HCT116 (cell line): Measurements from ENCODE around the gene TOX2.

Experiments
- CEBPB ChIP-seq: IDR thresholded peaks from 2 replicates; pipeline ENCODE4 v1.6.1; 2012; ENCODE audit warnings: low read depth
- EGR1 ChIP-seq: IDR thresholded peaks from 2 replicates; pipeline ENCODE4 v1.6.1; 2012; ENCODE audit warnings: low read depth
- EZH2 ChIP-seq: fragments of 200-600 bp; sonication (generic); IDR thresholded peaks from 2 replicates; pipeline ENCODE4 v1.6.1; 2017; ENCODE audit warnings: antibody characterized with exemption, mixed run types
- JUND ChIP-seq: IDR thresholded peaks from 2 replicates; pipeline ENCODE4 v1.6.1; 2012
- POLR2AphosphoS5 ChIP-seq: IDR thresholded peaks from 2 replicates; pipeline ENCODE4 v1.6.1; 2011; ENCODE audit warnings: mild to moderate bottlenecking, low read depth, low read length, moderate library complexity
- TF ChIP-seq, protein P1 (sequence below), 3 experiments: fragments of 200-600 bp in 1 of 3; sonication (generic) in 1 of 3; IDR thresholded peaks in 2 of 3; conservative IDR thresholded peaks in 1 of 3; 2 replicates each; pipeline ENCODE4 v1.5.1; 2012 to 2017; ENCODE audit warnings: low read depth in 2 of 3, low read length in 2 of 3, antibody characterized with exemption in 1 of 3, borderline replicate concordance in 1 of 3, control low read depth in 1 of 3, mild to moderate bottlenecking in 1 of 3, mixed read lengths in 1 of 3, mixed run types in 1 of 3, moderate library complexity in 1 of 3; ENCODE audit not compliant: insufficient read depth in 1 of 3
- TF ChIP-seq, protein P2 (sequence below): IDR thresholded peaks from 2 replicates; pipeline ENCODE4 v1.6.1; 2011; ENCODE audit warnings: mild to moderate bottlenecking, low read length, moderate library complexity; ENCODE audit not compliant: insufficient replicate concordance; ENCODE audit errors: extremely low read depth
- TF ChIP-seq, protein P3 (sequence below): IDR thresholded peaks from 2 replicates; pipeline ENCODE4 v1.6.1; 2012; ENCODE audit warnings: low read depth
- TF ChIP-seq, protein P4 (sequence below): IDR thresholded peaks from 2 replicates; pipeline ENCODE4 v1.6.1; 2012

DNA sequence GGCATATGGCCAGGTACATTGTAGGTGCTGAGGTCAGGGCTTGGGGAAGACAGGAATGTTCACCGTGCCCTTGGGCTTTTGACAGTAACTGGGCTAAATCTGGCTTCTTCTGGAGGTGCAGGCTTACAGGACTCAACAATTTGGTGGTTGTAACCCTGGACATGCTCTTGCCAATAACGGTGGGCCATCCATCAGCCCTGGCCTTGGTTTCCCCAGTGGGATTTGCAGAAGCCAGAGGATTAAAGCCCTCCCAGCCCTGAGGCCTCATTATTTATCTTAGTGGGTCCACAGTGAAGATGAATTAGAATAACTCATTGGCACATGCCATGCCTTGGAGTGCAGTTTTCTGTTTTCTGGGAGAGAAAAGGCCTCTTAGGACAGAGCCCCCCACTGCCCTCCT, 44.0 kb downstream of the TOX2 start:
- TF ChIP-seq POLR2AphosphoS5, result no peak
- TF ChIP-seq, protein P1, sequence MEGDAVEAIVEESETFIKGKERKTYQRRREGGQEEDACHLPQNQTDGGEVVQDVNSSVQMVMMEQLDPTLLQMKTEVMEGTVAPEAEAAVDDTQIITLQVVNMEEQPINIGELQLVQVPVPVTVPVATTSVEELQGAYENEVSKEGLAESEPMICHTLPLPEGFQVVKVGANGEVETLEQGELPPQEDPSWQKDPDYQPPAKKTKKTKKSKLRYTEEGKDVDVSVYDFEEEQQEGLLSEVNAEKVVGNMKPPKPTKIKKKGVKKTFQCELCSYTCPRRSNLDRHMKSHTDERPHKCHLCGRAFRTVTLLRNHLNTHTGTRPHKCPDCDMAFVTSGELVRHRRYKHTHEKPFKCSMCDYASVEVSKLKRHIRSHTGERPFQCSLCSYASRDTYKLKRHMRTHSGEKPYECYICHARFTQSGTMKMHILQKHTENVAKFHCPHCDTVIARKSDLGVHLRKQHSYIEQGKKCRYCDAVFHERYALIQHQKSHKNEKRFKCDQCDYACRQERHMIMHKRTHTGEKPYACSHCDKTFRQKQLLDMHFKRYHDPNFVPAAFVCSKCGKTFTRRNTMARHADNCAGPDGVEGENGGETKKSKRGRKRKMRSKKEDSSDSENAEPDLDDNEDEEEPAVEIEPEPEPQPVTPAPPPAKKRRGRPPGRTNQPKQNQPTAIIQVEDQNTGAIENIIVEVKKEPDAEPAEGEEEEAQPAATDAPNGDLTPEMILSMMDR (IDR thresholded peaks at IDR 0.05 in 2 of 3, conservative IDR thresholded peaks at IDR 0.05 in 1 of 3; ENCODE audit: borderline replicate concordance in 1 of 3, insufficient read depth in 1 of 3, low read depth in 2 of 3, low read length in 2 of 3), result no peak
- no peak for TF ChIP-seq JUND
- TF ChIP-seq, protein P2, sequence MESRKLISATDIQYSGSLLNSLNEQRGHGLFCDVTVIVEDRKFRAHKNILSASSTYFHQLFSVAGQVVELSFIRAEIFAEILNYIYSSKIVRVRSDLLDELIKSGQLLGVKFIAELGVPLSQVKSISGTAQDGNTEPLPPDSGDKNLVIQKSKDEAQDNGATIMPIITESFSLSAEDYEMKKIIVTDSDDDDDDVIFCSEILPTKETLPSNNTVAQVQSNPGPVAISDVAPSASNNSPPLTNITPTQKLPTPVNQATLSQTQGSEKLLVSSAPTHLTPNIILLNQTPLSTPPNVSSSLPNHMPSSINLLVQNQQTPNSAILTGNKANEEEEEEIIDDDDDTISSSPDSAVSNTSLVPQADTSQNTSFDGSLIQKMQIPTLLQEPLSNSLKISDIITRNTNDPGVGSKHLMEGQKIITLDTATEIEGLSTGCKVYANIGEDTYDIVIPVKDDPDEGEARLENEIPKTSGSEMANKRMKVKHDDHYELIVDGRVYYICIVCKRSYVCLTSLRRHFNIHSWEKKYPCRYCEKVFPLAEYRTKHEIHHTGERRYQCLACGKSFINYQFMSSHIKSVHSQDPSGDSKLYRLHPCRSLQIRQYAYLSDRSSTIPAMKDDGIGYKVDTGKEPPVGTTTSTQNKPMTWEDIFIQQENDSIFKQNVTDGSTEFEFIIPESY, result no peak
- no peak for TF ChIP-seq EGR1
- no peak for TF ChIP-seq EZH2
- TF ChIP-seq, protein P3, sequence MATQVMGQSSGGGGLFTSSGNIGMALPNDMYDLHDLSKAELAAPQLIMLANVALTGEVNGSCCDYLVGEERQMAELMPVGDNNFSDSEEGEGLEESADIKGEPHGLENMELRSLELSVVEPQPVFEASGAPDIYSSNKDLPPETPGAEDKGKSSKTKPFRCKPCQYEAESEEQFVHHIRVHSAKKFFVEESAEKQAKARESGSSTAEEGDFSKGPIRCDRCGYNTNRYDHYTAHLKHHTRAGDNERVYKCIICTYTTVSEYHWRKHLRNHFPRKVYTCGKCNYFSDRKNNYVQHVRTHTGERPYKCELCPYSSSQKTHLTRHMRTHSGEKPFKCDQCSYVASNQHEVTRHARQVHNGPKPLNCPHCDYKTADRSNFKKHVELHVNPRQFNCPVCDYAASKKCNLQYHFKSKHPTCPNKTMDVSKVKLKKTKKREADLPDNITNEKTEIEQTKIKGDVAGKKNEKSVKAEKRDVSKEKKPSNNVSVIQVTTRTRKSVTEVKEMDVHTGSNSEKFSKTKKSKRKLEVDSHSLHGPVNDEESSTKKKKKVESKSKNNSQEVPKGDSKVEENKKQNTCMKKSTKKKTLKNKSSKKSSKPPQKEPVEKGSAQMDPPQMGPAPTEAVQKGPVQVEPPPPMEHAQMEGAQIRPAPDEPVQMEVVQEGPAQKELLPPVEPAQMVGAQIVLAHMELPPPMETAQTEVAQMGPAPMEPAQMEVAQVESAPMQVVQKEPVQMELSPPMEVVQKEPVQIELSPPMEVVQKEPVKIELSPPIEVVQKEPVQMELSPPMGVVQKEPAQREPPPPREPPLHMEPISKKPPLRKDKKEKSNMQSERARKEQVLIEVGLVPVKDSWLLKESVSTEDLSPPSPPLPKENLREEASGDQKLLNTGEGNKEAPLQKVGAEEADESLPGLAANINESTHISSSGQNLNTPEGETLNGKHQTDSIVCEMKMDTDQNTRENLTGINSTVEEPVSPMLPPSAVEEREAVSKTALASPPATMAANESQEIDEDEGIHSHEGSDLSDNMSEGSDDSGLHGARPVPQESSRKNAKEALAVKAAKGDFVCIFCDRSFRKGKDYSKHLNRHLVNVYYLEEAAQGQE, result no peak
- TF ChIP-seq, protein P4, sequence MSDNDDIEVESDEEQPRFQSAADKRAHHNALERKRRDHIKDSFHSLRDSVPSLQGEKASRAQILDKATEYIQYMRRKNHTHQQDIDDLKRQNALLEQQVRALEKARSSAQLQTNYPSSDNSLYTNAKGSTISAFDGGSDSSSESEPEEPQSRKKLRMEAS, result no peak
- TF ChIP-seq CEBPB, result no peak
